ENCODE results near the gene DRD5.

Gene DRD5

GRCh38 chr4:9832640-9833039 lies 51.2 kb downstream of the DRD5 start:
- no peak overlapping the region for H3K27ac Mint-ChIP-seq
- no peaks in the 10 kb centered on the region for H3K36me3 Mint-ChIP-seq (ENCODE audit: low read depth)
- peaks cover 33% of the 10 kb centered on the region for H3K27me3 Mint-ChIP-seq (ENCODE audit: low read depth, poor library complexity)
- H3K4me1 Mint-ChIP-seq: peaks cover 7% of the 10 kb centered on the region
- H3K4me3 Mint-ChIP-seq: no peak overlapping the region
- H3K9me3 Mint-ChIP-seq: no peaks in the 10 kb centered on the region
- no peak for DNase-seq
- no peak for TF ChIP-seq CTCF (IDR thresholded peaks at IDR 0.05)

DNA sequence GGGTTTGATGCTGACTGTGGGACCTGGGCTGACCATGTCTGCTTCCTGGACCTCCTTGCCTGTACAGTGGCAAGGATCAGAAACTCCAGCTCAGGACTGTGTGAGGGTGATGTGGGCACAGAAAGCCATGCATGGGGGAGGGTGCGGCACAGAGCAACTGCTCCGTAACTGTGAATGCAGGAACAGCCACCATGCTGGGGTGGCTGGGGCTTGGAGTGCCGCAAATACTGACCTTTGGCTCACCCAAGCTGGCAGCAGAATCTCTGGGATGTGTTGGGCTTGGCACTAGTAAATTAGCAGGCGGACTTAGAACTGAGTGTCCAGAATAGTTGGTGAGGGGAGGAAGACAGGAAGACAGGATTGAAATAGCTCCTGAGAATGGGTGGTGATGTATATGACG lies 52.0 kb downstream of the DRD5 start:
- peaks cover 7% of the 10 kb centered on the region for H3K4me1 Mint-ChIP-seq
- TF ChIP-seq CTCF (IDR thresholded peaks at IDR 0.05): no peak
- H3K4me3 Mint-ChIP-seq: no peak overlapping the region
- DNase-seq: no peak
- peaks cover 35% of the 10 kb centered on the region for H3K27me3 Mint-ChIP-seq (ENCODE audit: low read depth, poor library complexity)
- H3K27ac Mint-ChIP-seq: peak overlapping the region; percentile 72
- peaks cover 5% of the 10 kb centered on the region for H3K9me3 Mint-ChIP-seq
- H3K36me3 Mint-ChIP-seq (ENCODE audit: low read depth): no peaks in the 10 kb centered on the region
